Stomach (tissue), 4 donors: ENCODE results near the gene LRIG1.

Source experiments
- CTCF ChIP-seq, 7 experiments: fragments of 450-650 bp in 4 of 7; fragments of 200-600 bp in 3 of 7; sonication (generic) in 3 of 7; IDR thresholded peaks; one replicate each; pipeline ENCODE4 v1.5.1; 2016 to 2019; ENCODE audit warnings: antibody characterized with exemption in 7 of 7, control low read depth in 2 of 7, mild to moderate bottlenecking in 1 of 7
- EP300 ChIP-seq: sonication (generic); formaldehyde crosslinking; IDR thresholded peaks from one replicate; pipeline ENCODE4 v1.6.1; 2017; ENCODE audit warnings: antibody characterized with exemption
- POLR2A ChIP-seq, 4 donors: fragments of 450-650 bp; IDR thresholded peaks; one replicate each; pipeline ENCODE4 v1.6.1; 2016; ENCODE audit warnings: antibody characterized with exemption in 4 of 4, control low read depth in 2 of 4, mild to moderate bottlenecking in 1 of 4, moderate library complexity in 1 of 4
- POLR2AphosphoS5 ChIP-seq, 3 donors: sonication (generic); formaldehyde crosslinking; IDR thresholded peaks; one replicate each; pipeline ENCODE4 v1.6.1; 2016; ENCODE audit warnings: antibody characterized with exemption in 3 of 3

DNA sequence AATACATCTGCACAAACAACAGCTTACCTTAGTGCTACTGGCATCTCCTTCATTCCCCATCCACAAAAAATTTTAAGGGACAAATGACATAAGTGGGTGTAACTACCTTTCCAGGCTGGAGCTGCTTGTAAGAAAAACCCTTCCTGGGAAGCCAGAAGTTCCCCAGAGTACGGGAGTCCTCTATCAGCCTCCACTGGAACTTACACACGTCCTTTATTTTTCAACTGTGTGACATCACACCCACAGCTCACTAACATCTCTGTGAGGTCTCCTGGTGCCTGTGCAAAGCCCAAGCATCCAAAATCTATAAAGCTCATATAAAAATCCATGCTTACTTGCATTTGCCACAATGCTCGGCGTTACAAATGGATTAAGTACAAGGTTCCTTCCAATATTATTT is 27.6 kb downstream of the LRIG1 start:
- no peak for TF ChIP-seq CTCF (IDR thresholded peaks at IDR 0.05)
- TF ChIP-seq EP300 = no peak
- TF ChIP-seq POLR2A (IDR thresholded peaks at IDR 0.05) = no peak
- TF ChIP-seq POLR2AphosphoS5 (IDR thresholded peaks at IDR 0.05) = no peak
